GM12873 (cell line): ENCODE data around the gene CELF2.

Experiments used
- TF ChIP-seq, protein P1 (sequence below): IDR thresholded peaks from 2 replicates; pipeline ENCODE4 v1.5.1; 2012; ENCODE audit warnings: low read depth, mild to moderate bottlenecking, moderate library complexity, low read length, control low read depth; ENCODE audit not compliant: insufficient read depth; ENCODE audit errors: missing control alignments

CELF2 gene

DNA sequence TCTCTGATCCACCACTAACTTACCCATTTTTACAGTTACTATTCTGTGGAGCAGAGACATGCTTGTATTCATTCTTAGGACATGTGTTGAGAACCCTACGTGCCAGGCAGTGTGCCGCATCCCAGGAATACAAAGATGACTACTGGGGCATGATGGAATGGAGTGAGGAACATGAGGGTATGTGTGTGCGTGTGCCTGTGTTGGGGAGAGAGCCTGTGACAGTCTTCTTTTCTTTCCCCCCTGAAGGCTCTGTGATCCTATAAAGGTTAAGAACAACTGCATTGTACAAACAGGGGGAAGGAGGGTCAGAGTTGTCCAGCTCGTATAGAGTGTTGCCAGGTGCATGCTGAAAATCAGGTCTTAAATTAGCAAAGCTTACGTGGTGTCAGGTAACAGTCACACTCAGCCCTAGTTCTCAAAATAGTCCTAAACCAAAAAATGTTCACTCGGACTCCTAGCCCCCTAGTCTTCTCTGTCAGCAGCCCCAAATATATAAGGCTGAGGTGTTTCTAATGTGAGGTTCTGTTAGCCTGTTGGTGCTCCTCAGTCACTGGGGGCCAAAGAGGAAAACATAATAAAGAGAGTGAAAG lies 161.9 kb downstream of the CELF2 start:
- TF ChIP-seq, protein P1, sequence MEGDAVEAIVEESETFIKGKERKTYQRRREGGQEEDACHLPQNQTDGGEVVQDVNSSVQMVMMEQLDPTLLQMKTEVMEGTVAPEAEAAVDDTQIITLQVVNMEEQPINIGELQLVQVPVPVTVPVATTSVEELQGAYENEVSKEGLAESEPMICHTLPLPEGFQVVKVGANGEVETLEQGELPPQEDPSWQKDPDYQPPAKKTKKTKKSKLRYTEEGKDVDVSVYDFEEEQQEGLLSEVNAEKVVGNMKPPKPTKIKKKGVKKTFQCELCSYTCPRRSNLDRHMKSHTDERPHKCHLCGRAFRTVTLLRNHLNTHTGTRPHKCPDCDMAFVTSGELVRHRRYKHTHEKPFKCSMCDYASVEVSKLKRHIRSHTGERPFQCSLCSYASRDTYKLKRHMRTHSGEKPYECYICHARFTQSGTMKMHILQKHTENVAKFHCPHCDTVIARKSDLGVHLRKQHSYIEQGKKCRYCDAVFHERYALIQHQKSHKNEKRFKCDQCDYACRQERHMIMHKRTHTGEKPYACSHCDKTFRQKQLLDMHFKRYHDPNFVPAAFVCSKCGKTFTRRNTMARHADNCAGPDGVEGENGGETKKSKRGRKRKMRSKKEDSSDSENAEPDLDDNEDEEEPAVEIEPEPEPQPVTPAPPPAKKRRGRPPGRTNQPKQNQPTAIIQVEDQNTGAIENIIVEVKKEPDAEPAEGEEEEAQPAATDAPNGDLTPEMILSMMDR: no peak

- TF ChIP-seq, protein P1: no peak
Measured at GRCh38 chr10:11180228-11180627, 162.6 kb downstream of the CELF2 start.

GRCh38 chr10:11181978-11182377 lies 164.3 kb downstream of the CELF2 start:
- TF ChIP-seq, protein P1: no peak

- TF ChIP-seq, protein P1: no peak
Measured at GRCh38 chr10:11183015-11183414, 165.3 kb downstream of the CELF2 start.

GRCh38 chr10:11184093-11184492 lies 166.4 kb downstream of the CELF2 start:
- TF ChIP-seq, protein P1: no peak

GRCh38 chr10:11186374-11186773 lies 168.7 kb downstream of the CELF2 start:
- TF ChIP-seq, protein P1: no peak

DNA sequence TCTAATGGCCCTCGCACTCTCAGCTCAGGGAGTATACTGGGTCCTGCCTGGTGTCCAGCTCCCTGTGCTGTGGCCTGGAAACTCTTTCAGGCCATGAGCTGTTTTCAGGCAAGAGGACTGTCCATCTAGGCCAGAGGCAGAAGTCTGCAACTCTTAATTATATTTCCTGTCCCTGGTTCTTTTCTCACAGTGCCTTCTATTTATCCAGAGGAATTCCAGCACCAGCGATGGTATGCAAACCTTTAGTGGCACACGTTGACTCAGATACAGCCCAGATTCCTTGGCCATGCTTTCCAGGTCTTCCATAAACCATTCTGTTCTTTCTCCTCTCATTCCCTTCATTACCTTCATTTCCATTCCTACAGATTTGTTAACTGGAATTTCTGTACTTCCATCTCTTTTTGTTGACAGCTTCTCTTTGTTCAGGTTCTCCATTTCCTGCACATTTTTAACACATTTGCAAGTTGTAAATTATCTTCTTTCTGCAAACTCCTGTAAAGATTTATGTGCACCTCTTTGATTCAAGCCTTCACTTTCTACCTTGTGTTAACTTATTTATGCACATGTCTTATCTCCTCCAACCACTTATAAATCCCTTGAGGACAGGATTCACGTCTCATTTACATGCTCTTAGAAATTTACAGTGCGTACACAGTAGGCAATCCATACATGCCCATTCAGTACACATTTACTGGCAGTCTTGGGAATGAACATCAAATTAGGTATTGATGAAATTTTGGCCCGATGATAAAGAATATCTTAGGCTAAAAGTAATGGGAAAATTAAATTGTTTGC lies 172.1 kb downstream of the CELF2 start:
- TF ChIP-seq, protein P1: no peak
